Activated naive CD8-positive, alpha-beta T cell treated with anti-CD3 and anti-CD28 coated beads, Interleukin-2, amount 50 U/mL, for 16 hours (primary cell): ENCODE results near the gene CSNK1A1.
A peak's percentile ranks its signal among the peaks of the same experiment; 100 is the strongest.
"Not testable (repeated sequence)": the region's sequence is repeated elsewhere in the genome, so short reads cannot be mapped to it uniquely, and the experiment has no call there.

Source experiments
- DNase-seq: peaks from one replicate; pipeline ENCODE4 v3.0.0-alpha.2; 2020; ENCODE audit warnings: low read depth, low spot score

The CSNK1A1 gene

DNA sequence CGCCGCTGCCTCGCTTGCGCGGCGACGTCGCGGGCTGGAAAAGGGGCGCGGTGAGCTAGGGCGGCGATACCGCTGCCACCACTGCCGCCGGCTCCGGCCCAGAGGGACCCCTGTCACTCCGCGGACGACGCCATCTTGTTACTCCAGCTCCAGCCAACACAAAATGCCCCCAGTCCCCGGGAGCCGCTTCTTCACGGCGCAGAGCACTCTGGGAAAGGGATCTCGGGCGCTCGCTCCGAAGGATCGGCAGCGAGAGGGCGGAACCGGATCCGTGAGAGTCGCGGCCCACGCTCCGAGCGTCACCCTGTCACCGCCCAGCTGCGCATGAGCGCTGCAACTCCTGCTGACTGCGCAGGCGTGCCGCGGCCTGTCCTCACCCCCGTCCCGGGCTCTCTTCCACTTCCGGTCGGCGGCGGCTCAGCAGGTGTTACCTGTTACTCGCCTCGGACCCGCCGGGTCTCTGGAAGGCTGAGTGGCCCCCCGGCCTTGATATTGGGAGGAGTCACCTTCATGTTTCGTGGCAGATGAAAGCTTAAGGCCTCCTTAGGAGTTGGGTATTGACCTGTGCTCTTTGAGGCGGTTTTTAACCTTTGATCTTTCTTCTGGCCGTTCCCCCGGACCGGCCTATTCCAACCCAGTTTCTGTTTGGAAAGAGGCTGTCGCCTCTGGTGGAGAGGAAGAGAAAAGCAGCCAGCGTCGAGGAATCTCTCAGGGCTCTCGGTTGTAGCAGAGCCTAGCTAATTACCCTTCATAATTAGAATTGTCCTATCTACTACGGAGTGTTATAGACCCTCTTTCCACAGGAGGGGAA lies at the start of gene CSNK1A1:
TSS of gene CSNK1A1 (minus strand) at position 213 of the 811 bp plus-strand sequence. CDS start 475 bp downstream, outside the sequence.
- peak; percentile 96 for DNase-seq

DNA sequence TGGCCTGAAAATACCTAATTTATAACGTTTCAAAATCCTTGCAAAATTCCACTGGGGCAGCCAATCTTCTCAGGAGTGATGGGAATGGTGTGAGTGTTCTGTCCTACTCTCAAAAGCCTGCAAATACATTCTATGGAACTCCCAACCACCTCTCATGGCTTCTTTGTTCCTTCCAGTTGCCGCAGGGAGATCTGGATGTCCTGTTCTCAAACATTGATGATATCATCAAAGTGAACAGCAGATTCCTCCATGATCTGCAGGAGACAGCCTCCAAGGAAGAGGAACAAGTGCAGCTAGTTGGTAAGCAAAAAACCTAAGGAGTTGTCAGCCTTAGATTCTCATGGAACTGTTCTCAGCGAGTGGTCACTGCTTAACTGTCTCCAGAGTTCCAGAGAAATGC lies 49.7 kb upstream of the CSNK1A1 start:
- no peak for DNase-seq

DNA sequence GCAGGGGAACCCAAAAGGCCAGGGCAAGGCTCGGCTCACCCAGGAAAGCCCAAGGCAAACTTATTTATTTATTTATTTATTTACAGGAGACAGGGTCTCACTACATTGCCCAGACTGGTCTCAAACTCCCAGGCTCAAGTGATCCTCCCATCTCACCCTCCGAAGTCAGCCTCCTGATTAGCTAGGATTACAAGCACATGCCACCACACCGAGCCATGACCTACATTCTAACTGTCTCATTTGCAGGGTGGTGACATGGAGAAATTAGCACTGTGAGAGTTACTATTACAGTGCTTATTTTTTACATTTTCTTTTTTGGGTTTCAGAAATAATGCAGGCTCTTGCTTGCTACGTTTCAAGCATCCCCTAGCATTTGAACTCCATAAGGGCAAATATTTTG lies 48.1 kb upstream of the CSNK1A1 start:
- DNase-seq = no peak

DNA sequence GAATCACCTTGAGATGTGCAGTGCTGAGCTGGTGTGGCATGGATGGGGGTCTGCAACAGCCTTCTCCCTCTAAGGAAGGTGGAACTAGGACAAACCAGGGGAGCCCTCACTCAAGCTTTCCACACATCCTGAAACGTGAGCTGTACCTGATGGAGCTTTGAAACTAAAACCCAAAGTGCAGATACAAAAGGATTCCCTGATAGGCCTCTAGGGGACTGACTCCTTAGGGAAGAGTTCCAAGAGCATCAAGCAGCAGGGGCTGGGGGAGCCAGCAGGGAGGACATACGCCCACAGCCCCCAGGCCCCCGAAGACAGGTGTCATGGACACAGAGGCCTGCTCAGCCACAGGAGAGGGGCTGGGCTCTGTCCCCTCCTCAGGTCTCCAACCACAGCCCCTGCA lies 47.7 kb upstream of the CSNK1A1 start:
- no peak for DNase-seq

DNA sequence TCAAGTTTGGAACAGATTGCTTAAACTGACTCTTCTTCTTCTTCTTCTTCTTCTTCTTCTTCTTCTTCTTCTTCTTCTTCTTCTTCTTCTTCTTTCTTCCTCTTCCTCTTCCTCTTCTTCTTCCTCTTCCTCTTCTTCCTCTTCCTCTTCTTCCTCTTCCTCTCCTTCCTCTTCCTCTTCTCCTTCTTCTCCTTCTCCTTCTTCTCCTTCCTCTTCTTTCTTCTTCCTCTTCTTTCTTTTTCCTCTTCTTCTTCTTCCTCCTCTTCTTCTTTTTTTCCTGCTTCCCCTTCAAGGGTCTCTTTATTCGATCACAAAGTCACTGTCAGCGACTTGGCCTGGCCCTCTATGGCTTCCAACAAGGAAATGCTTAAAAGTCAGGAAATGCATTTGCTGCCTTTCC lies 47.0 kb upstream of the CSNK1A1 start:
- not testable (repeated sequence) for DNase-seq

DNA sequence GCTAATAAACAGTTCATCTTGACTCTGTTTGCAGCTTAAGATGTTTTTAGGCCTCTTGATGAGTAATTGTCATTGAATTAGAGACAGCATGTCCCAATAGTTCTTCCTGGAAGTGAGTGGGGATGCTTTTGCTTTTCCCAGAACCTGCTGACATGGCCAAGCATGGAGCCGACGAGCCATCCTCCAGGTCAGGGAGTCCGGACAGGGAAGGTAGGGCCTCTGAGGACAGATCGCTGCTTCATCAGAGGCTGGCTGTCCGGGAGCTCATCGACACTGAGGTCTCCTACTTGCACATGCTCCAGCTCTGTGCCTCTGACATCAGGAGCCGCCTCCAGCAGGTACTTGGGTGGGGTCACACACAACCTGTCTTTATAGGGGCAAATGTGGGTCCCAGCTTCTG lies 46.4 kb upstream of the CSNK1A1 start:
- DNase-seq = no peak

DNA sequence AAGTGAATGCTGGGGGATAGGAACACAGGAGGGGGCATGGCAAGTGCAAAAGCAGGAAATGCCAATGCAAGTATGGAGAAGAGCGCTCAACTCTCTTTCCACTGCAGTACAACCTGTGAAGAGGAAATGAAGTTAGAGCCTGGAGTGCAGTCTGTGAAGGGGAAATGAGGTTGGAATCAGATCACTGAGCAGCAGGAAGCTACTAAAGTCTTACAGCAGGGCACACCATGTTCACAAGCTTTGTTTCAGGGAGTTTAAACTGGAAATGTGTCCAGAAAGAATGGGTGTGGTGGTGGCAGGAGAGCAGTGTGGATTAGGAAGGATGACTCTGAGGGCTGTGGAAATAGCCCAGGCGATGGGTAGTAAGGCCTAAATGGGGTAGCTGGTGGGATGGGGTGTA lies 45.5 kb upstream of the CSNK1A1 start:
- no peak for DNase-seq

DNA sequence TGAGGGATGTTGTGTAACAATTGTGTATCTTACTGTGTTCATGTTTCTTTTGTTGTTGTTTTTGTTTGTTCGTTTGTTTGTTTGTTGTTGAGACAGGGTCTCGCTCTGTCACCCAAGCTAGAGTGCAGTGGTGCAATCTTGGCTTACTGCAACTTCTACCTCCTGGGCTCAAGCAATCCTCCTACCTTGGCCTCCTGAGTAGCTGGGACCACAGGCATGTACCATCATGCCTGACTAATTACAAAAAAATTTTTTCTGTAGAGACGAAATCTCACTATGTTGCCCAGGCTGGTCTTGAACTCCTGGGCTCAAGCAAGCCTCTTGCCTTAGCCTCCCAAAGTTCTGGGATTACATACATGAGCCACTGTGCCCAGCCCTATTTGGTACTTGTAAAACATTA lies 43.9 kb upstream of the CSNK1A1 start:
- not testable (repeated sequence) for DNase-seq

DNA sequence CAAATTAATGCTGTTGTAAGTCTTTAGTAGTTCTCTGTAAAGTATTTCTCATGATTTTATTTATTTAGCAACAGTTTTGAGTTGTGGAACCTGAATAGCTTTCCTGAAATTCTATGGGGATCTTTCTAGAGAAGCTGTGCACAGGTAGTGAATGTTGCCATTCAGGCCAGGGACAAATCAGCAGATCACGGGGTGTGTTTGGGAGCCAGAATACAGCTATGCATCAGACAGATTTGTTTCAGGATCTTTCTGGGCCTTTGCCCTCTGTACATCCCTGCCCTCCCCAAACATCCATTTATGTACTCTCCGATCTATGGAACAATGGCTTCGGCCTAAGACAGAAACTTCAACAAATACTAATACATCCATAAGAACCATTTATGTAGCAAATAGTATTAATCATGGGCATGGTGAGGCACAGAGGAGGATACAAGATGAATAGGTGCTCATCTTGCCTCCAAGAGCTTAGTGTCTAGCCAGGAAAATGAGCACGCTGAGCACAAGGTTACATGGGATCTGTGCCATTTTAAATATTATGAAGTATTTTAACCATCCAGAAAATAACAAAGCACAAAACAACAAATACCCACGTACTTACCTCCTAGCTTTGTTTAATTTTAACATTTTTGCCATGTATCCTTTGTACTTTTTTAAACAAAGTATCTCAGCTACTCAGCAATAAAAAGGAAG lies 43.1 kb upstream of the CSNK1A1 start:
- no peak for DNase-seq

DNA sequence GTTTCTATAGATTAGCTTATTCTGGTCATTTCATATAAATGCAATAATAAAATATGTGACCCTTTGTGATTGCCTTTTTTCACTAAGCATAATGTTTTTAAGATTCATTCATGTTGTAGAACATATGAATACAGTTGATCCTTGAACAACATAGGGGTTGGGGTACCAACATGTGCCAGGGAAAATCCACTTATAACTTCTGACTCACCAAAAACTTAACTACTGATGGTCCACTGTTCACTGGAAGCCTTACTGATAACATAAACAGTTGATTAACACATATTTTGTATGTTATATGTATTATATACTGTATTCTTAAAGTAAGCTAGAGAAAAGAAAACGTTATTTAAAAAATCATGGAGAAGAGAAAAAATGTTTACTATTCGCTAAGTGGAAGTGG lies 42.1 kb upstream of the CSNK1A1 start:
- no peak for DNase-seq

DNA sequence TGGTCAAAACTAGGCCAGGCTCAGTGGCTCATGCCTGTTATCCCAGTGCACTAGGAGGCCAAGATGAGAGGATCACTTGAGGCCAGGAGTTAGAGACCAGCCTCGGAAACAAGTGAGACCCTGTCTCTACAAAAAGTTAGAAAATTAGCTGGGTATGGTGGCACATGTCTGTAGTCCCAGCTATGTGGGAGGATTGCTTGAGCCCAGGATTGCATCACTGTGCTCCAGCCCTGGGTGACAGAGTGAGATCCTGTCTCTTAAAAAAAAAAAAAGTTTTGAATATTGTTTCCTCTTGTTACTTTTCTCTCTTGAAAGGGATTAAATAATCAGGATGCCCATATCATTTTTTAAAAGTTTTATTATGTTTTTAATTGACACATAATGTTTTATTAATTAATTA lies 37.7 kb upstream of the CSNK1A1 start:
- DNase-seq = no peak

DNA sequence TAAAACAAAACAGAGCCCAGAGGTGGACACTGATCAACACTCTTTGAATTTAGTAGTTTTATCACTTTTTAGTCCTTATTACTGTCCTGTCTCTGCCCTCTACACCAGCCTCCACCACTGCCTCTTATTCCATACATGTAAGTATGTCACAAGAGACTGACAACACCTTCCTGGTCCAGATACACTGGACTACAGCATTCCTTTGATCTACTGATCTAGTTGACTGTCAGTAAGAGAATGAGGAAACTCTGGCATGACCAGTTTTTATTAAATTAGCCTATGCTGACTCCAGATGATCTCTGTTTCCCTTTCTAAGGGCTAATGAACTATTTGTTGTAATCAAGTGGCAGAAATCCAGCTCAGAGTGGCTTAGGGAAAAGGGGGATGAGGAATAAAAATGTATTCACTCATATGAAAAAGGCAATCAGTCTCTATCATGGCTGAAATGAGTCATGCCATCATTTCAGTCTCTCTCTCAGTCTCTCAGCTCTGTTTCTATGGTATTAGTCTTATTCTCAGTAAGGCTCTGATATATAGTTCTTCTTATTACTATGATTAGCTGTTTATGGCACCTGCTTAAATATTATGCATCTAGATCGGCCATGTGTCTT lies 35.6 kb upstream of the CSNK1A1 start:
- no peak for DNase-seq

DNA sequence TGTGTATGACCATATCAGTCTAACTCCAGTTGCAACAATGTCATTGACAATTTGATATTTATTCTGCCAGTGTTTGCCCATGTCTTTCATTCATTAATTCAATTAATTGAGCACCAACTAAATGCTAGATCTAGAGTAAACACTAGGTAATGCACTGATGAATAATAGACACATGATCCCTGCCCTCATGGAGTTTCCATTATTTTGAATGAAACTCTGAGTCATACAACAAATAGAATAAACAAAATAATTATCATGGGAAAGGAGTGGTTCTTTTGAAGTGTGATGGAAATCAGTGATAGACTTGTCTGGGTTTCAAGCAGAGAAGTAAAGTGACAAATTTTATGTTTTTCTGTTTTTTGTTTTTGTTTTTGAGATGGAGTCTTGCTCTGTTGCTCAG lies 34.7 kb upstream of the CSNK1A1 start:
- DNase-seq = no peak

DNA sequence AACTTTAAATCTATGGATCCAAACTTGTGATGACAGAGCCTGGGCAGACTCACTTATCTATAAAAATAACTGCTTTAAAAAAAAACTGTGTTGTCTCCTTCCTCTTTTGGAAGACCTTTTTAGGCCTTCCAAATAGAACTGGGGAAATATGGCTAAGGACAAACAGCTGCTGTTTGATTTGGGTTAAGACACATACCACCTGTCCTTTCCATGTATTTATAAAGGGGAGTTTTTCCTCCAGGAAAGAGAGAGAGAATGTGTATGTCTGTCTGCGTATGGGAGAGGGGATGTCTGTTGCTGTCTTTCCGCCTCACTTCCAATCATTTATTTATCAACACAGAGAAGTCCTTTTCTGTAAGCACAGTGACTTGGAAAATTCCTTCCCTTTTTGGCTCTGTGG lies 32.9 kb upstream of the CSNK1A1 start:
- no peak for DNase-seq

DNA sequence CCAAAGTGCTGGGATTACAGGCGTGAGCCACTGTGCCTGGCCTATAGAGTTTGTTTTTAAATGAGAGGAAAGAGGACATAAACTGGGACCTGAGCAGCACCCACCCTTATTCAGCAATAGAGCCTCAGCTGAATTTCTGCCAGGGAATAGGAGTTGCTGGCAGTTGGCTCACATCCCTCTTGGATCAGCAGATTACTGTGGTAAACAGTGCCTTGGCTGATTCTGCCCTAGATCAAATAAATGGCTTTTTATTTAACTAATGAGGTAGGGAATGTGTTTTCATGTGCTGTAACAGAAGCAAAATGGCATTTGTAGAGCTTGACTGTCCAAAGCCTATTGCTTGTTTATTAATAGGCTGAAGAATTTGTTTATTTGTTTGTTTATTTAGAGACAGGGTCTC lies 32.2 kb upstream of the CSNK1A1 start:
- DNase-seq = no peak

DNA sequence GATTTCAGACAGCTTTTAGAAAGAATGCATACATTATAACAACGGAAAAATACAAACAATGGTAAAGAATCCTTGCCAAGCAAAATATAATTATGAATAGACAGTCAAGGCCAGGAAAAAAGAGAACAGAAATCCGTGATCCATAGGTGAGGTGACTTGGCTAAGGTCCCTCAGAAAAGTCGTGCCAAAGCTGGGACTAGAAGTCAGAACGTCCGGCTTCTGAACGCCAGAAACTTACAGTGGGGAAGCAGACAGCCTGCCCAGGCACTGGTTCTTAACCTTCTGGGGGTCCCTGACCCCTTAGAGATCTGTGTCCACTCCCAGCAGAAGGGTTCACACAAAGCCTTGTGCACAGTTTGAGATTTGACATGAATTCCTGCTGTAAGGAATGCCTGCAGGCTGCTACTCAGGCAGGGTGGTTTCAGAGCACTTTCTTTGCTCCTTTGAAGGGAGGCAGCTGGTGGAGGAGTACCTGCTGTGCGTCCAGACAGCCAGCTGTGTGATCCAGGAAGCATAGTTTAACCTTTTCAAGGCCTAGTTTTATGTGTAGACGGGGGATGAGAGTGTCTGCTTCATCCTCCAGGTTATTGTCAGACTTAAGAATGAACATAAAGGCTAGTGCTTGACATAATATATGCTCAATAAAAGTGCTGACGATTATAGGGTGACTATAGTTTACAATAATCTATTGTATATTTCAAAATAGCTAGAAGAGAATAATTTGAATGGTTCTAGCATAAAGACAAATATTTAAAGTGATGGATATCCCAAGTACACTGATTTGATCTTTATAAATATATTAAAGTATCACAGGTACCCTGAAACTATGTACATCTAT lies 30.9 kb upstream of the CSNK1A1 start:
- no peak for DNase-seq

DNA sequence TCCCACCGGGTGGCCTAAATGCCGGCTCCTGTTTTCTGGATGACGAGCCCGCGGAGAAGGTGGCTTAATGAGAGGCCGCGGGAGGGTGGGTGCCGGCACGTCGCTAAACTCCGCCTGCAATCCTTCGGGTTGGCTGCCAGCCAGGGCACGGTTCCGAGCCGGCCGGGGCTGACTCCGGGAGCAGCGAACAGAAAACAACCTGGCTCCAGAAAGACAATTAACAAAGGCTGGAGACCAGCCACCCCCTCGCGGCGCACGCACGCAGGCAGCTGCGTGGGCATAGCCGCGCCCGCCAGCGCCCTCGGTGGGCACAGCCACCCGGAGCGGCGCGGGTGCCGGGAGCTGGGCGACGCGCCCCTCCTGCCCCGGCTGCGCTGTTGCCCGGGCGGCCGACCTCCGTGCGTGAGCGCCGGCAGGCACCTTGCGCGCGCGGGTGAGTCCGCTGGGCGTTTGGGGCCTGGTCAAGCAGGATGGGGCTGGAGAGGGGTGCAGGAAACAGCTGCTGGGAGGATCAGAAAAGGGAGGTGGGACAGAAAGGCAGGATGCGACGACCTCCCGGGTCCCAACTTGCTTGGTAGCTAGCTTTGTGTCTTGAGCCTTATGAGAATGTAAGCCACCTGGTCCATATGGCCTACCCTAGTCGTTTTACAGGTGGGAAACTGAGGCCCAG lies 30.1 kb upstream of the CSNK1A1 start, which contains the start of gene ARHGEF37:
TSS of gene ARHGEF37 (plus strand) at position 307 of the 670 bp plus-strand sequence. CDS start 16,272 bp downstream, outside the sequence.
- DNase-seq = no peak

DNA sequence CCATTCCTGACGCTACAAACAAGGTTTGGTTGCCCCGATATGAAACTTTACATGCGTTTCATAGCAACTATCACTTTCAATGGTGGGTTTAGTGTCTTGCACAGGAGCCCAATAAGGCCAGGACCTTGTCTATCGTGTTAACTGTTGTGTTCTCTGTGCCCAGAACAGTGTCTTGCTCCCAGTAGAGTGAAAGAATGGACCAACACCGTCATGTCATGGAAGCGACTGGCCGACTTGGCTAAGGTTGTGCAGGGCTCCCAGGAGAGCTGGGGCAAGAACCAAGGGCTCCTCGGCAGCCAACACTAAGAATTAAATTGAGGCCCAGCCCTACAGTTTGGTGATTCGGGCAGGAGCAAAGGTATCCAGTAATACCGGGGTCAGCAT lies 29.6 kb upstream of the CSNK1A1 start:
- no peak for DNase-seq

DNA sequence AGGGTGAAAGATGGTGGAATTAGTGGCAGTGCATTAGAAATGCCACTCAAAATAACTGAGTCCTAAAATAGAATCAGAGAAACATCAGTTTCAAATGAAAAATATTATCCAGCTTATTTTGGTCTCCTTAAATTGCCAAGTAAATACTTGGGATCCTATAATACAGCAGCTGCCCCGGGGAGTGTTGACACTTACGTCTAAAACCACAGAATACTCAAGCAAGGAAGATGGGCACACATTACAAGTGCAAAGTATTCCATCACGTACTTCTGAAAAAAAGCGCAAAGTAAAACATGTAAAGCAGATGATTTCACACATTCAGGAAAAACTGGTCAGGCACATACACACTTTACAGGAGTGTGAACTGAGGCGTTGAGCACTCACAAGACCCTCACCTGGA lies 27.7 kb upstream of the CSNK1A1 start:
- no peak for DNase-seq

DNA sequence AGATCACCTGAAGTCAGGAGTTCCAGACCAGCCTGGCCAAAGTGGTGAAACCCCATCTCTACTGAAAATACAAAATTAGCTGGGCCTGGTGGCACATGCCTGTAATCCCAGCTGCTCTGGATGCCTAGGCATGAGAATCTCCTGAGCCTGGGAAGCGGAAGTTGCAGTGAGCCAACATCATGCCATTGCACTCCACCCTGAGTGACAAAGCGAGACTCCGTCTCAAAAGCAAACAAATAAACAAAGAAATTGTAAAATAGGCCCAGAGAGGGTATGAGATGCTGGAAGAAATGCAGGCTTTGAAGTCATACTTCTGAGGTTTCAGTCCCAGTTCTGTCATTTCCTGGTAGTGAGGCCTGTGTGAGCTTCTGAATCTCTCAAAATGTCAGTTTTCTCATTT lies 24.8 kb upstream of the CSNK1A1 start:
- no peak for DNase-seq

DNA sequence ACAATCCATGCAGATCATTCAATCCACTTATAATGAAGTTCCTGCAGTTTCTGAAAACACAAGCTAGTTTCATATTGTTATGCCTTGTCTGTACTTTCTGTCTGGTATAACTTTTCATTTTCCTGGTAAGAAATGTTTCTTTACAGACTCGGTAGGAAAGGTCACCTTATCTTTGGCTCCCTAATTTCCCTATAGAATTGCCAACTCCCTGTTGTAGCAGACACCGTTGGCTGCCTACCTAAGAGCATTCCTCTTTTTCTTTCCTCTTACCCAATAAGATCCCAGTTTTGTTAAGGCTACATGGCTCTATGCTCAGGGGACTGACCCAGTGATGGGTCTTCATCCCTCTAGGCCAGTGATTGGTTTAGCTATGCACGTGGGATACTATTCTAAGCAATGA lies 23.9 kb upstream of the CSNK1A1 start:
- no peak for DNase-seq
